Activated CD8-positive, alpha-beta T cell treated with anti-CD3 and anti-CD28 coated beads, Interleukin-2, amount 10 ng/mL, durations not matched to agents 7 days and 5 days (primary cell): ENCODE data around the gene PLEKHA5. TPM values are rescaled to one million over a fixed set of nuclear protein-coding genes. Genes with fewer than 3 reads are reported as not detected.
"Not testable (repeated sequence)": the region's sequence is repeated elsewhere in the genome, so short reads cannot be mapped to it uniquely, and the experiment has no call there.

Source experiments
- ATAC-seq: fragments of 150-1000 bp; cut with Tn5 transposase; one replicate; pipeline ENCODE4 v1.10.0; 2021; ENCODE audit warnings: moderate library complexity
- CTCF ChIA-PET: fragments of 350-600 bp; sonication (Branson Sonifier 250); formaldehyde crosslinking; loops from one replicate; lab custom pipeline; 2021; ENCODE audit warnings: antibody characterized with exemption; lab: Charles Lee
- POLR2A ChIA-PET: fragments of 350-600 bp; sonication (Branson Sonifier 250); formaldehyde crosslinking; loops from one replicate; lab custom pipeline; 2021; ENCODE audit warnings: antibody characterized with exemption; lab: Charles Lee
- DNase-seq: peaks from one replicate; pipeline ENCODE4 v3.0.0-alpha.2; 2020
- H3K27ac Mint-ChIP-seq: one replicate; pipeline ENCODE4 v1.8.0; 2021; ENCODE audit warnings: mild to moderate bottlenecking, mixed read lengths
- H3K27me3 Mint-ChIP-seq: one replicate; pipeline ENCODE4 v1.8.0; 2021; ENCODE audit warnings: low read depth, mixed read lengths
- H3K36me3 Mint-ChIP-seq: one replicate; pipeline ENCODE4 v1.8.0; 2021; ENCODE audit warnings: low read depth, mixed read lengths
- H3K4me1 Mint-ChIP-seq: one replicate; pipeline ENCODE4 v1.8.0; 2021; ENCODE audit warnings: low read depth, mixed read lengths
- H3K4me3 Mint-ChIP-seq: one replicate; pipeline ENCODE4 v1.8.0; 2021; ENCODE audit warnings: mild to moderate bottlenecking, mixed read lengths
- H3K9me3 Mint-ChIP-seq: one replicate; pipeline ENCODE4 v1.8.0; 2022; ENCODE audit warnings: mixed read lengths; ENCODE audit not compliant: insufficient read depth
- total RNA-seq, 2 experiments: library from RNA; stranded (reverse); gene quantifications; one replicate each; pipeline ENCODE4 v1.2.3, GENCODE V29; 2021

The PLEKHA5 gene
- total RNA-seq, 2 experiments from 2014 or later = 3.4 to 3.7 TPM

DNA sequence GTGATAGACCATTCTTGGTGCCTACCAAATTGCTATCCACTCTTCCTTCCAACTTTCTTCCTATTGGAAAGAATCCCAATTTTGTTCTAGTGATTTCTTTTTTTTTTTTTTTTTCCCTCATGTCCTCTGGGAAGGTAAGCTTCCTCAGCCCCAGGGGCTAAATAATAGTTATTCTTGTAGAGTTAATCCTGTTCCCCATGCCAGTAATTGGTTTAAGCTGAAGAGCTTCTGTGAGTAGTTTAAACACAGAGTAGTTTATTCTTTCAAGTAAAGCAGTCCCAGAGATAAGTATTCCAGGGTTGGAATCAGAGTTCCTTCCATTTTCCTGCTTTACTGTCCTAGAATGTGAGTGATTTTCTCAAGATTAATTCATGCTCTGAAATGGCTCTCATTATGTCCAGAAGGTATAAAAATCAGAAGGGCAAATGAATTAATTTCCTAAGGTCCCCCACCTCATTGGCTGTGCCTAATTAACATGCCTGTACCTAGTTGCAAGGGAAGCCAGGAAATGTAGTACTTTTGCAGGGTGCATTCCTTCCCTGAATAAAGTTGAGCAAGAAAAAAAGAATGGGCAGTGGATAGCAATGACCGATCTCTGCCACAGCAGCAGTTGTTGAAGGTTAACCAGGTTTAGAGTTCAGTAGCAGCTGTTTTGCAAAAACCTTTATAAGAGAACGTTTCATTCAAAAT lies 97.8 kb downstream of the PLEKHA5 start:
- no peaks in the 10 kb centered on the region for H3K36me3 Mint-ChIP-seq
- ChIA-PET CTCF (no interaction called here), POLR2A (no interaction called here)
- H3K27ac Mint-ChIP-seq = no peak overlapping the region
- no peaks in the 10 kb centered on the region for H3K4me1 Mint-ChIP-seq
- no peak for ATAC-seq
- DNase-seq = no peak
- H3K4me3 Mint-ChIP-seq = no peak overlapping the region
- H3K9me3 Mint-ChIP-seq = no peaks in the 10 kb centered on the region
- H3K27me3 Mint-ChIP-seq = peaks cover 3% of the 10 kb centered on the region

GRCh38 chr12:19227880-19228210 lies 98.3 kb downstream of the PLEKHA5 start:
- H3K9me3 Mint-ChIP-seq = no peaks in the 10 kb centered on the region
- no peaks in the 10 kb centered on the region for H3K36me3 Mint-ChIP-seq
- no peak overlapping the region for H3K4me3 Mint-ChIP-seq
- CTCF ChIA-PET = no interaction called here
- ATAC-seq (no peak), DNase-seq (no peak)
- peaks cover 3% of the 10 kb centered on the region for H3K27me3 Mint-ChIP-seq
- POLR2A ChIA-PET = no interaction called here
- no peaks in the 10 kb centered on the region for H3K4me1 Mint-ChIP-seq
- no peak overlapping the region for H3K27ac Mint-ChIP-seq

DNA sequence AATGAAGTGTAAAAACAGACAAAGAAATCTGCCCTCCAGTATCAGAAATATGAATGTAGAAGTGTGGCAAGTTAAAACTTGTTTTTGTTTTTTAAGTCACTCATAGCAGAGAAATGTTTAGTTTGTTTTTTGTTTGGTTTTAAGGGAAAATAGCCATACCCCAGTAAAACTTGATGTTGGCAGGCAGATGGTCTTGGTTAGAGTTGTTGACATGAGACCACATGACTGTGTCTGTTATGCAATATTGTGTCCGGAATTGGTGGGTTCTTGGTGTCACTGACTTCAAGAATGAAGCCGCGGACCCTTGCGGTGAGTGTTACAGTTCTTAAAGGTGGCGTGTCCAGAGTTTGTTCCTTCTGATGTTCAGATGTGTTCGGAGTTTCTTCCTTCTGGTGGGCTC lies 99.5 kb downstream of the PLEKHA5 start:
- H3K9me3 Mint-ChIP-seq, H3K27ac Mint-ChIP-seq, DNase-seq, CTCF ChIA-PET, H3K27me3 Mint-ChIP-seq, H3K36me3 Mint-ChIP-seq, H3K4me1 Mint-ChIP-seq, POLR2A ChIA-PET, ATAC-seq, H3K4me3 Mint-ChIP-seq: not testable (repeated sequence)

DNA sequence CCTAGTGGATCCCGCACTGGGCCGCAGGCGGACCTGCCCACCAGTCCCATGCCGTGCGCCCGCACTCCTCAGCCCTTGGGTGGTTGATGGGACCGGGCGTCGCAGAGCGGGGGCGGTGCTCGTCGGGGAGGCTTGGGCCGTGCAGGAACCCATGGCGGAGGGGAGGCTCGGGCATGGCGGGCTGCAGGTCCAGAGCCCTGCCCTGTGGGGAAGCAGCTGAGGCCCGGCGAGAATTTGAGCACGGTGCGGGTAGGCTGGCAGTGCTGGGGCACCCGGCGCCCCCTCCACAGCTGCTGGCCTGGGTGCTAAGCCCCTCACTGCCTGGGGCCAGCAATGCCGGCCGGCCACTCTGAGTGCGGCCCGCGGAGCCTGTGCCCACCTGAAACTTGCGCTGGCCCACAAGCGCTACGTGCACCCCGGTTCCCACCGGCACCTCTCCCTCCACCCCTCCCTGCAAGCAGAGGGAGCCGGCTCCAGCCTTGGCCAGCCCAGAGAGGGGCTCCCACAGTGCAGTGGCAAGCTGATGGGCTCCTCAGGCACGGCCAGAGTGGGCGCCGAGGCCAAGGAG lies 100.8 kb downstream of the PLEKHA5 start:
- no peaks in the 10 kb centered on the region for H3K4me1 Mint-ChIP-seq
- H3K27ac Mint-ChIP-seq = no peak overlapping the region
- ChIA-PET POLR2A (no interaction called here), CTCF (no interaction called here)
- no peaks in the 10 kb centered on the region for H3K36me3 Mint-ChIP-seq
- no peaks in the 10 kb centered on the region for H3K9me3 Mint-ChIP-seq
- peaks cover 3% of the 10 kb centered on the region for H3K27me3 Mint-ChIP-seq
- H3K4me3 Mint-ChIP-seq = no peak overlapping the region
- no peak for ATAC-seq
- DNase-seq = no peak

- POLR2A ChIA-PET = no interaction called here
These were observed 101.4 kb downstream of the PLEKHA5 start for GRCh38 chr12:19230896-19231295.

DNA sequence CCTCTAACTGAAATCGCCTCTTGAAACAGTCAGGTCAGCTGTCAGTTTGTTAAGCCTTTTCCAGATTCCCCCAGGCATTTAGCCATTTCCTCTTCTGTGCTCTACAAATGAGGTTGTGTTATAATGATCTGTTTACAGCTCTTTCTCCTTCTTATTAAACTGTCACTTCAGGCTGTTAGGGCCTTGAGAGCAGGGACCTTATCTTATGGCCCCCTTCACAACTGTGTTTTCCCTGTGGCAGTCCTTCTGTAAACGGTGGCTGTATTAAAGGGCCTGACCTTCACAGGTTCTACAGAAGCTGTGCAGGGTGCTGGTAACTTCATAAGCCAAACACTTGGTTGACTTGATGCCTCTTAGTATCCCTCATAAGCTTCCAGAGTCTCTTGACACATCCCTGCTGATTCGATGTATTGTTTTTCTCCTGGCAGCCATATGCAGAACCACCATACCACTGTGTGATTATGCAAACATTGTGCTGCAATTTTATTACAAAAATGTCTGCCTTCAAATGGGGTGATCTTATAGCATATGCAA lies 104.7 kb downstream of the PLEKHA5 start:
- H3K36me3 Mint-ChIP-seq = no peaks in the 10 kb centered on the region
- CTCF ChIA-PET = no interaction called here
- H3K4me1 Mint-ChIP-seq = peaks cover 3% of the 10 kb centered on the region
- ATAC-seq = no peak
- H3K27ac Mint-ChIP-seq = no peak overlapping the region
- POLR2A ChIA-PET = no interaction called here
- no peak for DNase-seq
- no peak overlapping the region for H3K4me3 Mint-ChIP-seq
- H3K9me3 Mint-ChIP-seq = no peaks in the 10 kb centered on the region
- peaks cover 1% of the 10 kb centered on the region for H3K27me3 Mint-ChIP-seq

More at GRCh38 chr12:19230896-19231295, 101.4 kb downstream of the PLEKHA5 start:
- ATAC-seq (no peak), DNase-seq (no peak)
- H3K9me3 Mint-ChIP-seq = no peaks in the 10 kb centered on the region
- H3K4me3 Mint-ChIP-seq = no peak overlapping the region
- no peaks in the 10 kb centered on the region for H3K36me3 Mint-ChIP-seq
- H3K27ac Mint-ChIP-seq = no peak overlapping the region
- H3K27me3 Mint-ChIP-seq = peaks cover 4% of the 10 kb centered on the region
- CTCF ChIA-PET = no interaction called here
- no peaks in the 10 kb centered on the region for H3K4me1 Mint-ChIP-seq

- DNase-seq (no peak), ATAC-seq (no peak)
- Mint-ChIP-seq H3K4me1 (peaks cover 3% of the 10 kb centered on the region), H3K27me3 (peaks cover 1% of the 10 kb centered on the region), H3K27ac (no peak overlapping the region), H3K9me3 (no peaks in the 10 kb centered on the region), H3K36me3 (no peaks in the 10 kb centered on the region), H3K4me3 (no peak overlapping the region)
- ChIA-PET CTCF (interaction anchor here (1.0 kb wide), 1 partner anchor 13 kb away, joined by 7 read pairs; no protein-coding TSS in a partner anchor), POLR2A (no interaction called here)
These were observed 105.7 kb downstream of the PLEKHA5 start for GRCh38 chr12:19234981-19235871.

DNA sequence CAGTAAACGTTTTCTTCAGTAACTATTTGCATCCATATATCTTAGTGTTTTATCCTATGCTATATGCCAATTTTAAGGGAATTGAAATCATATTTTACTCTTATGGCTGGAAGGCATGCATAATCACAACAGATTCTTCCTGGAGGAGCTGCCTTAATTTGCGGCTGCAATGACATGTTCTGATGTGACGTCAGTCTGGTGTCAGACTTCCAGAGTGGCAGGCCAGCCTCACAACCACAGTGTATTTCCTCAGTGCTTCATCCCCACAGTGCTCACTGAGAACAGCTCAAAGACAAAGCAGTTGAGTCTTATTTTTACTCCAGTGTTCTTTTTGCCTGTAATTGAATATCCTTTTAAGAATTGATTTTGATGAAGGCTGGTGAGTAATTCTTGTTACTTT lies 107.1 kb downstream of the PLEKHA5 start:
- DNase-seq = peak; percentile 32
- H3K4me3 Mint-ChIP-seq = no peak overlapping the region
- peak; percentile 47 for ATAC-seq
- ChIA-PET POLR2A (no interaction called here), CTCF (no interaction called here)
- peaks cover 1% of the 10 kb centered on the region for H3K27me3 Mint-ChIP-seq
- no peak overlapping the region for H3K27ac Mint-ChIP-seq
- H3K4me1 Mint-ChIP-seq = peaks cover 3% of the 10 kb centered on the region
- no peaks in the 10 kb centered on the region for H3K9me3 Mint-ChIP-seq
- no peaks in the 10 kb centered on the region for H3K36me3 Mint-ChIP-seq

DNA sequence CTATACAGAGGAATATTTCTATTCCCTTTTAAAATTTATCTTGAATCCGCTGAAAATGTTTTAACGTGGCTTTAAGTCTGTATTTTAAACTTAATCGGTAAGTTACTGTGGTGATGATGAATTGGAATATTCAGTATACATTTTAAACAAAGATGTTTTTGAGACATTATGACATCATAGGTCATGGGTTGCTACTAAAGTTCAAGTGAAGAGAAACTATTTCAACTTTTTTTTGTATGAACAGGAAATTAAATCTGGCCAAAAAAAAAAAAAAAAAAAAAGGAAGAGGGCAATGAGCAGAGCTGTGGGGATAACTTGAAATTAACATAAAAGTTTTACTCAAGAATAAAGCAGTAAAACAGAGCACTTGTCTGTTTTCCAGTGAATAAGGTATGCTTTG lies 109.0 kb downstream of the PLEKHA5 start:
- Mint-ChIP-seq H3K4me1 (peaks cover 6% of the 10 kb centered on the region), H3K27ac (no peak overlapping the region), H3K9me3 (no peaks in the 10 kb centered on the region), H3K27me3 (peaks cover 1% of the 10 kb centered on the region), H3K4me3 (no peak overlapping the region), H3K36me3 (no peaks in the 10 kb centered on the region)
- ATAC-seq (no peak), DNase-seq (no peak)
- ChIA-PET CTCF (no interaction called here), POLR2A (interaction anchor here (0.5 kb wide), 1 partner anchor 664 kb away, joined by 3 read pairs; no protein-coding TSS in a partner anchor)

- ATAC-seq = no peak
- H3K36me3 Mint-ChIP-seq = no peaks in the 10 kb centered on the region
These were observed 109.6 kb downstream of the PLEKHA5 start for GRCh38 chr12:19239102-19239501.

GRCh38 chr12:19239616-19240234 lies 110.2 kb downstream of the PLEKHA5 start:
- ChIA-PET CTCF (no interaction called here), POLR2A (no interaction called here)
- H3K27me3 Mint-ChIP-seq = peaks cover 1% of the 10 kb centered on the region
- H3K9me3 Mint-ChIP-seq = no peaks in the 10 kb centered on the region
- H3K4me1 Mint-ChIP-seq = peaks cover 6% of the 10 kb centered on the region
- H3K36me3 Mint-ChIP-seq = no peaks in the 10 kb centered on the region
- H3K4me3 Mint-ChIP-seq = no peak overlapping the region
- no peak overlapping the region for H3K27ac Mint-ChIP-seq
- no peak for ATAC-seq
- no peak for DNase-seq

More at GRCh38 chr12:19239102-19239501, 109.6 kb downstream of the PLEKHA5 start:
- peaks cover 1% of the 10 kb centered on the region for H3K27me3 Mint-ChIP-seq
- no peak overlapping the region for H3K4me3 Mint-ChIP-seq
- ChIA-PET CTCF (no interaction called here), POLR2A (no interaction called here)
- DNase-seq = no peak
- no peak overlapping the region for H3K27ac Mint-ChIP-seq
- peaks cover 6% of the 10 kb centered on the region for H3K4me1 Mint-ChIP-seq
- no peaks in the 10 kb centered on the region for H3K9me3 Mint-ChIP-seq
